Activated T-helper 17 cell treated with anti-CD3 and anti-CD28 coated beads, Interleukin-2, amount 50 U/mL, for 72 hours (primary cell): Measurements from ENCODE around the gene GALNT10. TPM values are rescaled to one million over a fixed set of nuclear protein-coding genes. Genes with fewer than 3 reads are reported as not detected.

Experiments
- ATAC-seq: fragments of 150-1000 bp; cut with Tn5 transposase; replicated peaks from 2 replicates; pipeline ENCODE4 v1.10.0; 2021; ENCODE audit warnings: mild to moderate bottlenecking, moderate library complexity
- H3K27ac Mint-ChIP-seq: one replicate; pipeline ENCODE4 v1.8.0; 2022; ENCODE audit warnings: mixed read lengths
- H3K27me3 Mint-ChIP-seq: one replicate; pipeline ENCODE4 v1.8.0; 2022; ENCODE audit warnings: mixed read lengths
- H3K36me3 Mint-ChIP-seq: one replicate; pipeline ENCODE4 v1.8.0; 2022; ENCODE audit warnings: low read depth, mild to moderate bottlenecking, mixed read lengths
- H3K4me1 Mint-ChIP-seq: one replicate; pipeline ENCODE4 v1.8.0; 2022; ENCODE audit warnings: mixed read lengths
- H3K4me3 Mint-ChIP-seq: one replicate; pipeline ENCODE4 v1.8.0; 2022; ENCODE audit warnings: mild to moderate bottlenecking, mixed read lengths
- H3K9me3 Mint-ChIP-seq: one replicate; pipeline ENCODE4 v1.8.0; 2022; ENCODE audit warnings: mixed read lengths
- total RNA-seq, 2 donors: library from RNA; stranded (reverse); gene quantifications; one replicate each; pipeline ENCODE4 v1.2.3, GENCODE V29; 2022

Gene GALNT10
- total RNA-seq, 2 donors from 2014 or later: 21.5 to 45.3 TPM

- Mint-ChIP-seq H3K4me1 (peaks cover 6% of the 10 kb centered on the region), H3K36me3 (peaks cover 16% of the 10 kb centered on the region), H3K27ac (no peak overlapping the region), H3K4me3 (no peak overlapping the region), H3K27me3 (no peaks in the 10 kb centered on the region), H3K9me3 (no peaks in the 10 kb centered on the region)
- ATAC-seq: peak; percentile 82
Measured at GRCh38 chr5:154367101-154367500, 176.6 kb downstream of the GALNT10 start.

DNA sequence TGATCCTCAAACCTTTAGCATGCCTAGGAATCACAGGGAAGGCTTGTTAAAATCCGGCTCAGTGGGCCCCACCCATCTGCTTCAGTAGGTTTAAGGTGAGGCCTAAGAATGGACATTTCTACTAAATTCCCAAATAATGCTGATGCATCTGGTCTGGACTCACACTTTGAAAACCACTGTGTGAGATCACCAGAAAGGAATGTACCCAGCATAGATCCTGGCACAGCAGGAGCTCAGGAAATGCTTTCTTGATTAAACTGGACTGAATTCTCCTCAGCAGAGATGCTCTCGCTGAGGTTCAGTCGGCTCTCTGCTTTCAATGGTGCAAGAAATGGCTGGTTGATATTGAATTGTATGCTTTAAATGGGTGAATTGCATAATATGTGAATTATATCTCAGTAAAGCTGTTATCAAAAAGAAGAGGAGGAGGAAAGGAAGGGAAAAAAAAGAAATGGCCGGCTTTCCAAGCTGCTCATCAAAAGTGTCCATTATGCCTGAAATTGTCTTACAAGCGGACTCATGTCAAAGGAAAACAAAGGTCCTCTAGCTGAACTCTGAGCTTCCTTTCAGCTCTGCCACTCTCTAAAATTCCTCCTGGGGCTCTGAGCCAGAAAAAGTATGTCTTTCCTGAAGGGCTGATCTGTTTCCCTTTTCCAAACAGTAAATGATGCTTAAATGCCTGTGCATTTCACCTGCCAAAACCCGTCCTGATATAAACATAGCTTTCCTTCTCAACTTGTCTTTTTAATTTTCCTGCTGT lies 177.7 kb downstream of the GALNT10 start:
- ATAC-seq: no peak
- Mint-ChIP-seq H3K27me3 (no peaks in the 10 kb centered on the region), H3K9me3 (no peaks in the 10 kb centered on the region), H3K4me1 (peaks cover 6% of the 10 kb centered on the region), H3K4me3 (no peak overlapping the region), H3K36me3 (peaks cover 16% of the 10 kb centered on the region), H3K27ac (peak overlapping the region; percentile 31)

DNA sequence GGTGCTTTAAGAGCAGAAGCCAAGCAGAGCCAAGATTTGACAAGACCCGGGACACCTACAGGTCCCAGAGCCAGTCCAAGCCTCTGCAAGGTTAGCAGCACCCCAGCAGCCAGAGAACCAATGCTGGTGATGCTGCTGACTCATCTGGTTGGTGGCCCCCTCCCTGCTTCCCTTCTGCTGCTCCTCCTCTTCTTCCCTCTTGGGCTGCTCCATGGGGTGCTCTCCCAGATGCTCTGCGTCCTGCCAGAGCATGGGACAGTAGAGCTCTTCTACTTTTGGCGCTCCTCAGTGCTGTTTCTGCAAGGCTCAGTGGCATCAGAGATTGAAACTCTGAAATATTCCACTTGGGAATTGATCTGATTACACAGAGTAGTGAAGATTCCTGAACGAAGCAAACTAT lies 179.1 kb downstream of the GALNT10 start:
- H3K27ac Mint-ChIP-seq: no peak overlapping the region
- H3K4me3 Mint-ChIP-seq: no peak overlapping the region
- no peaks in the 10 kb centered on the region for H3K27me3 Mint-ChIP-seq

GRCh38 chr5:154370119-154370518 lies 179.6 kb downstream of the GALNT10 start:
- no peak overlapping the region for H3K27ac Mint-ChIP-seq
- no peaks in the 10 kb centered on the region for H3K9me3 Mint-ChIP-seq
- H3K27me3 Mint-ChIP-seq: no peaks in the 10 kb centered on the region
- H3K4me3 Mint-ChIP-seq: no peak overlapping the region
- ATAC-seq: no peak
- H3K4me1 Mint-ChIP-seq: no peaks in the 10 kb centered on the region
- H3K36me3 Mint-ChIP-seq: peaks cover 16% of the 10 kb centered on the region

More for the DNA sequence above, 179.1 kb downstream of the GALNT10 start:
- peaks cover 16% of the 10 kb centered on the region for H3K36me3 Mint-ChIP-seq
- no peaks in the 10 kb centered on the region for H3K9me3 Mint-ChIP-seq
- no peak for ATAC-seq
- no peaks in the 10 kb centered on the region for H3K4me1 Mint-ChIP-seq

DNA sequence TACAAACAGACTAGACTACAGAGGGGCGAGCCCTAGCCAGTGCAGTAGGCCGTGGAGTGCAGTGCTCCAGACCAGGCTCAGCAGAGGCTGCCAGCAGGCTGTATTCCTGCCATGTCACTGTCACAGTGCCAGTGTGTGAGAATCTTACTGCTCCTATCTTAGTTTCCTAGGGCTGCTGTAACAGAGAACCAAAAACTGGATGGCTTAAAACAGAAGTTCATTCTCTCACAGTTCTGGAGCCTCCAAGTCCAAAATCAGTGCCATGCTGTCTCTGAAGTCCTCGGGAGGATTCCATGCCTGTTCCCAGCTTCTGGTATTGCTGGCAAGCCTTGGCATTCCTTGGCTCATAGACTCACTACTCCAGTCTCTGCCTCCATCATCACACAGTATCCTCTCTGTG lies 180.3 kb downstream of the GALNT10 start:
- H3K4me3 Mint-ChIP-seq: no peak overlapping the region
- H3K9me3 Mint-ChIP-seq: no peaks in the 10 kb centered on the region
- no peaks in the 10 kb centered on the region for H3K4me1 Mint-ChIP-seq
- peak overlapping the region; percentile 20 for H3K27ac Mint-ChIP-seq
- peaks cover 21% of the 10 kb centered on the region for H3K36me3 Mint-ChIP-seq
- H3K27me3 Mint-ChIP-seq: no peaks in the 10 kb centered on the region
- ATAC-seq: no peak

- Mint-ChIP-seq H3K9me3 (no peaks in the 10 kb centered on the region), H3K4me3 (no peak overlapping the region), H3K4me1 (no peaks in the 10 kb centered on the region), H3K27ac (peak overlapping the region; percentile 20), H3K27me3 (no peaks in the 10 kb centered on the region), H3K36me3 (peaks cover 27% of the 10 kb centered on the region)
- ATAC-seq: no peak
Measured at GRCh38 chr5:154371687-154372086, 181.2 kb downstream of the GALNT10 start.

- H3K4me3 Mint-ChIP-seq: no peak overlapping the region
- ATAC-seq: no peak
- H3K4me1 Mint-ChIP-seq: no peaks in the 10 kb centered on the region
- peaks cover 36% of the 10 kb centered on the region for H3K36me3 Mint-ChIP-seq
- H3K27me3 Mint-ChIP-seq: no peaks in the 10 kb centered on the region
- no peaks in the 10 kb centered on the region for H3K9me3 Mint-ChIP-seq
- peak overlapping the region; percentile 15 for H3K27ac Mint-ChIP-seq
Measured at GRCh38 chr5:154372661-154373060, 182.1 kb downstream of the GALNT10 start.

- peak overlapping the region; percentile 15 for H3K27ac Mint-ChIP-seq
- H3K27me3 Mint-ChIP-seq: no peaks in the 10 kb centered on the region
- no peak for ATAC-seq
- peaks cover 43% of the 10 kb centered on the region for H3K36me3 Mint-ChIP-seq
- no peak overlapping the region for H3K4me3 Mint-ChIP-seq
- H3K9me3 Mint-ChIP-seq: no peaks in the 10 kb centered on the region
- H3K4me1 Mint-ChIP-seq: no peaks in the 10 kb centered on the region
Measured at GRCh38 chr5:154373326-154373725, 182.8 kb downstream of the GALNT10 start.

GRCh38 chr5:154373729-154374179 lies 183.2 kb downstream of the GALNT10 start:
- no peak for ATAC-seq
- H3K9me3 Mint-ChIP-seq: no peaks in the 10 kb centered on the region
- no peaks in the 10 kb centered on the region for H3K4me1 Mint-ChIP-seq
- H3K36me3 Mint-ChIP-seq: peaks cover 43% of the 10 kb centered on the region
- H3K27me3 Mint-ChIP-seq: no peaks in the 10 kb centered on the region
- no peak overlapping the region for H3K4me3 Mint-ChIP-seq
- H3K27ac Mint-ChIP-seq: peak overlapping the region; percentile 15

GRCh38 chr5:154374264-154374663 lies 183.7 kb downstream of the GALNT10 start:
- Mint-ChIP-seq H3K4me1 (no peaks in the 10 kb centered on the region), H3K36me3 (peaks cover 38% of the 10 kb centered on the region), H3K27ac (no peak overlapping the region), H3K27me3 (no peaks in the 10 kb centered on the region), H3K9me3 (no peaks in the 10 kb centered on the region), H3K4me3 (no peak overlapping the region)
- ATAC-seq: no peak

DNA sequence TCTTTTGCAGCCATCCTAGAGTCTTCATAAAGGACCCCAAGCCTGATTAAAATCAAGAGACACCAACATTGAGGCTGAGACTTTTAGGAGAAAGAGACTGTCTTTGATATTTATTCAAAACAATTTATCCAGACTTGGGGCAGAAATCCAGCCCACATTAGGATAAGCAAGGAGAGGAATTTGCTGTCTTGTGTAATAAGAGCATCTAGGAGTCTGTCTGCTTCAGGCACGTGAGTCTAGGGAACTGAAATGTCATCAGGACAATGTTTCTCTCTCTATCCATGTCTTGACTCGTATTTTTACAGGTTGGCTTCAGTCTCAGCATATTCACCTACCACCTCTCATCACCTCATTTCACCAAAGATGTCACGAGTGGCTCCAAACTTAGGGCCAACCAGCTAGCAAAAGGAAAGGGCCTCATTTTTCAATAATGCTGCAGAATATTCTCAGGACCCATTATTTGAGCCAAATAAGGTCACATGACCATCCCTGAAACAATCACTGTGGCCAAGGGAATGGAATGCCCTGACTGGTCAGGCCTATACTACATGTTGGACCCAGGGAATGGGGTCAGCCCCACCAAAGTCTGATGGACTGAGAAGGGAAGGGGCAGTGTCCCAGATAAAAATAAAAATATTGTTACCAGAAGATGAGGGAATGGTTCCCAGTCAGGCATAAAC lies 184.9 kb downstream of the GALNT10 start:
- H3K27me3 Mint-ChIP-seq: no peaks in the 10 kb centered on the region
- peaks cover 36% of the 10 kb centered on the region for H3K36me3 Mint-ChIP-seq
- H3K9me3 Mint-ChIP-seq: no peaks in the 10 kb centered on the region
- ATAC-seq: no peak
- H3K27ac Mint-ChIP-seq: no peak overlapping the region
- H3K4me1 Mint-ChIP-seq: no peaks in the 10 kb centered on the region
- H3K4me3 Mint-ChIP-seq: no peak overlapping the region

DNA sequence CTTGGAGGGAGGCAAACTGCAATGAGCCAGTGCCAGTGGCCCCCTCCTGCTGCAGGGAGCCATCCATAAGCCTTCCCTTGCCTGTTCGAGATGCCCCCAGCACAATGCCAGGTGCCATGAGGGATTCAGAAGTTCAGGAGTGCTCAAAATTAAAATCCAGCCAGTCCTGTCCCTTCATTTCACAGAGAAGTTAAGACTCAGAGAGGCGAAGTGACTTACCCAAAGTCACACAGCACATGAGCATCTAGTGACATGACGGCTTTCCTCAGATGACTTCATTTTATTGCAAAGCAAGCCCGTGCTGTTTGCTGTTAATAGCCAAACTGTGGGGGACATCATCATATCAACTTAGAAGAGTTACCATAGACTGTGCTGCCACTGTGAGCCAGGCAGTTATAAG lies 185.9 kb downstream of the GALNT10 start:
- no peaks in the 10 kb centered on the region for H3K4me1 Mint-ChIP-seq
- no peak overlapping the region for H3K27ac Mint-ChIP-seq
- H3K27me3 Mint-ChIP-seq: no peaks in the 10 kb centered on the region
- H3K4me3 Mint-ChIP-seq: no peak overlapping the region
- H3K36me3 Mint-ChIP-seq: peaks cover 46% of the 10 kb centered on the region
- no peaks in the 10 kb centered on the region for H3K9me3 Mint-ChIP-seq
- no peak for ATAC-seq

GRCh38 chr5:154377754-154378533 lies 187.4 kb downstream of the GALNT10 start:
- H3K27ac Mint-ChIP-seq: no peak overlapping the region
- no peak overlapping the region for H3K4me3 Mint-ChIP-seq
- H3K27me3 Mint-ChIP-seq: no peaks in the 10 kb centered on the region

GRCh38 chr5:154380263-154380662 lies 189.7 kb downstream of the GALNT10 start:
- no peaks in the 10 kb centered on the region for H3K9me3 Mint-ChIP-seq
- ATAC-seq: no peak
- H3K4me1 Mint-ChIP-seq: no peaks in the 10 kb centered on the region
- no peak overlapping the region for H3K27ac Mint-ChIP-seq
- H3K36me3 Mint-ChIP-seq: peaks cover 72% of the 10 kb centered on the region
- H3K27me3 Mint-ChIP-seq: no peaks in the 10 kb centered on the region
- H3K4me3 Mint-ChIP-seq: no peak overlapping the region

More at GRCh38 chr5:154377754-154378533, 187.4 kb downstream of the GALNT10 start:
- H3K4me1 Mint-ChIP-seq: no peaks in the 10 kb centered on the region
- ATAC-seq: no peak
- H3K9me3 Mint-ChIP-seq: no peaks in the 10 kb centered on the region
- peaks cover 58% of the 10 kb centered on the region for H3K36me3 Mint-ChIP-seq
